A673 (cell line): Measurements from ENCODE around the gene HLA-DRB1. TPM values are rescaled to one million over a fixed set of nuclear protein-coding genes. Genes with fewer than 3 reads are reported as not detected.

ENCODE experiments used
- BruUV-seq: library from RNA; stranded (reverse); fragments of 400-500 nt; replicated peaks from 2 replicates; lab custom pipeline; 2021; lab: Mats Ljungman, UMichigan
- CTCF ChIA-PET: fragments of 300-600 bp; sonication (Branson Sonifier 250); formaldehyde crosslinking; loops from one replicate; lab custom pipeline; 2022; ENCODE audit warnings: antibody characterized with exemption; lab: Charles Lee
- POLR2A ChIA-PET: fragments of 300-600 bp; sonication (Branson Sonifier 250); formaldehyde crosslinking; loops from one replicate; lab custom pipeline; 2022; ENCODE audit warnings: antibody characterized with exemption; ENCODE audit not compliant: low non-redundant PET; lab: Charles Lee
- DNase-seq: peaks from one replicate; pipeline ENCODE4 v3.0.0-alpha.2; 2015; ENCODE audit warnings: low spot score
- H3K27ac ChIP-seq: fragments of 200-600 bp; sonication (generic); 2 replicates; pipeline ENCODE4 v1.5.1; 2016; ENCODE audit warnings: mixed run types, low read depth, mild to moderate bottlenecking, mixed read lengths, antibody characterized with exemption, low read length; ENCODE audit not compliant: poor library complexity, severe bottlenecking
- H3K27me3 ChIP-seq: fragments of 200-600 bp; sonication (generic); replicated peaks from 2 replicates; pipeline ENCODE4 v1.6.1; 2017; ENCODE audit warnings: mixed run types, low read depth, mild to moderate bottlenecking, mixed read lengths, antibody characterized with exemption, low read length; ENCODE audit not compliant: insufficient read depth, poor library complexity
- H3K36me3 ChIP-seq: fragments of 200-600 bp; sonication (generic); 2 replicates; pipeline ENCODE4 v1.6.1; 2016; ENCODE audit warnings: mixed run types, mild to moderate bottlenecking, mixed read lengths, antibody characterized with exemption, low read length; ENCODE audit not compliant: insufficient read depth, poor library complexity, severe bottlenecking
- H3K4me1 ChIP-seq: fragments of 200-600 bp; sonication (generic); 2 replicates; pipeline ENCODE4 v1.6.1; 2017; ENCODE audit warnings: mixed run types, mild to moderate bottlenecking, mixed read lengths, antibody characterized with exemption, low read length; ENCODE audit not compliant: insufficient read depth, poor library complexity, severe bottlenecking
- H3K4me3 ChIP-seq: fragments of 200-600 bp; sonication (generic); 2 replicates; pipeline ENCODE4 v1.5.1; 2016; ENCODE audit warnings: low read depth, mixed run types, mild to moderate bottlenecking, mixed read lengths, low read length; ENCODE audit not compliant: poor library complexity, severe bottlenecking
- H3K9me3 ChIP-seq: fragments of 200-600 bp; sonication (generic); 2 replicates; pipeline ENCODE4 v1.6.1; 2016; ENCODE audit warnings: mixed run types, low read depth, mild to moderate bottlenecking, mixed read lengths, antibody characterized with exemption, low read length; ENCODE audit not compliant: poor library complexity, severe bottlenecking
- CTCF ChIP-seq: fragments of 300-800, 200-600 bp; sonication (generic); conservative IDR thresholded peaks from 2 replicates; pipeline ENCODE4 v1.5.1; 2017; ENCODE audit warnings: low read depth, mild to moderate bottlenecking, antibody characterized with exemption, low read length, moderate library complexity, mixed read lengths
- EZH2 ChIP-seq: fragments of 200-600 bp; sonication (generic); IDR thresholded peaks from 2 replicates; pipeline ENCODE4 v1.6.1; 2017; ENCODE audit warnings: borderline replicate concordance, low read depth, mild to moderate bottlenecking, mixed read lengths, antibody characterized with exemption, low read length; ENCODE audit not compliant: poor library complexity, severe bottlenecking
- intact Hi-C: fragments of 100-400 bp; cut with micrococcal nuclease; formaldehyde crosslinking; loops from one replicate; pipeline ENCODE4 v1.10.0; 2022; ENCODE audit not compliant: unreplicated experiment
- total RNA-seq: library from RNA; stranded (reverse); gene quantifications from 2 replicates; pipeline ENCODE4 v1.2.3, GENCODE V29; 2021

The HLA-DRB1 gene
- total RNA-seq, 1 experiment from 2014 or later, result not detected

DNA sequence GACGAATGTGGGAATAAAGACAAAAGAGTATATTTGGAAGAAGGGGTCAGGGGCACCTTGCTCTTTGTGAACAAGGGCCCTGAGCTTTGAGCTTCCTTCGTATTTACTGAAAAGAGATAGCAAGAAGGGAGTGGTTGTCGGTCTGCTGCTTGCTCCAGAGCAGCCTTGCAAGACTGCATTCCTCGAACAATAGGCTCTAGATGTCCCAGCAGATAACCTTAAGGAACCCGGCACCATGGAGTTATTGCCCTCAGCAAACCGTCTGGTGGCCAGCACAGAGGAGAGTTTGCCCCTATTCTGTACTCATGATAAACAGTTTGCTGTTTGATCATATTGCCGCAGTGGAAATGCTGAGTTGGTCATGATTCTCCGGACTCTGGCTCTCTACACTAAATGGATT is 22.7 kb downstream of the HLA-DRB1 start:
- no TSS peak for BruUV-seq
- POLR2A ChIA-PET, result no interaction called here
- Histone ChIP-seq H3K4me1 (no peaks in the 10 kb centered on the region), H3K27me3 (no peaks in the 10 kb centered on the region), H3K36me3 (no peaks in the 10 kb centered on the region), H3K9me3 (no peaks in the 10 kb centered on the region), H3K27ac (no peak overlapping the region), H3K4me3 (no peak overlapping the region)
- intact Hi-C loops, result no loop called here
- DNase-seq, result no peak
- TF ChIP-seq CTCF (no peak), EZH2 (no peak)
- CTCF ChIA-PET, result no interaction called here

DNA sequence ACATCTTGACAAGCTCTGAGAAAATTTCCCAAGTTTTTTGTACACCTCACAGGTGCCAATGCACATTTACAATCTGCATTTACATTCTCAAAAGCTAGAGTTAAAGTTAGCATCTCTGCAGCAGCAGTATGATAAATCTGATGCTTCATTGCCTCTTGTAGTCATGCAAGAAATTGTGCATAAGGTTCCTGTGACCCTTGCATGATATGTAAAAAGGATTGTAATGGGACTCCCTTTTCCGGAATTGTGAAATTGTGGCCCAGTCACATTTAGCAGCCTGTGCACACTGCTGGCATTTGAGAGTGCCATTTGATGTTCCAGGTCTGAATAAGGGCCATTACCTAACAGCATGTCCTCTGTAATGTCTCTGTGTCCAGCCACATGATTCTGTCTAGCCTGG is 24.1 kb downstream of the HLA-DRB1 start:
- no peak for DNase-seq
- BruUV-seq, result no TSS peak
- no peaks in the 10 kb centered on the region for H3K4me1 ChIP-seq
- H3K27ac ChIP-seq, result no peak overlapping the region
- no peak overlapping the region for H3K4me3 ChIP-seq
- no peaks in the 10 kb centered on the region for H3K36me3 ChIP-seq
- CTCF ChIA-PET, result no interaction called here
- intact Hi-C loops, result no loop called here
- no peaks in the 10 kb centered on the region for H3K27me3 ChIP-seq
- TF ChIP-seq CTCF (no peak), EZH2 (no peak)
- POLR2A ChIA-PET, result no interaction called here
- no peaks in the 10 kb centered on the region for H3K9me3 ChIP-seq

DNA sequence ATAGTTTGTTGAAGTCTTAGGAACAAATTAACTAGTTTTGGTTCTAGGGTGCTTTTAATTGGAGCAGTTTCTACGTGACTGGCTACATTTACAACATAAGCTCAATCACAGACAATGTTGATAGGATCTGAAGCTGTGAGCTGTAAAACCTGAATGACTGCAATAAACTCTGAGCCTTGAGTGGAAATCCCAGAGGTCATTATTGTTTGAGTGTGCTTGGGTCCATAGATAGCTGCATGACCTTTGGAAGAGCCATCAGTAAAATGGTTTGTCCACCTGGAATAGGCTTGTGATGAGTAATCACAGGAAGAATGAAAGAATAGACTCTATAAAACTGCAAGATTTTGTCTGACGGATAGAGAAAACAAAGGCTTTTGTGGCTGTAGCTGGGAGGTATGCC is 26.7 kb downstream of the HLA-DRB1 start:
- POLR2A ChIA-PET, result no interaction called here
- Histone ChIP-seq H3K27ac (no peak overlapping the region), H3K9me3 (no peaks in the 10 kb centered on the region), H3K4me1 (no peaks in the 10 kb centered on the region), H3K4me3 (no peak overlapping the region), H3K36me3 (no peaks in the 10 kb centered on the region), H3K27me3 (no peaks in the 10 kb centered on the region)
- DNase-seq, result no peak
- intact Hi-C loops, result no loop called here
- CTCF ChIA-PET, result no interaction called here
- no TSS peak for BruUV-seq
- no peak for TF ChIP-seq CTCF
- TF ChIP-seq EZH2, result no peak
